ENCODE data around the gene CLK4. TPM values are rescaled to one million over a fixed set of nuclear protein-coding genes. Genes with fewer than 3 reads are reported as not detected.

The CLK4 gene
- polyA plus RNA-seq, 3 donors from 2014 or later = 9.3 to 18.0 (median 16.9) TPM

DNA sequence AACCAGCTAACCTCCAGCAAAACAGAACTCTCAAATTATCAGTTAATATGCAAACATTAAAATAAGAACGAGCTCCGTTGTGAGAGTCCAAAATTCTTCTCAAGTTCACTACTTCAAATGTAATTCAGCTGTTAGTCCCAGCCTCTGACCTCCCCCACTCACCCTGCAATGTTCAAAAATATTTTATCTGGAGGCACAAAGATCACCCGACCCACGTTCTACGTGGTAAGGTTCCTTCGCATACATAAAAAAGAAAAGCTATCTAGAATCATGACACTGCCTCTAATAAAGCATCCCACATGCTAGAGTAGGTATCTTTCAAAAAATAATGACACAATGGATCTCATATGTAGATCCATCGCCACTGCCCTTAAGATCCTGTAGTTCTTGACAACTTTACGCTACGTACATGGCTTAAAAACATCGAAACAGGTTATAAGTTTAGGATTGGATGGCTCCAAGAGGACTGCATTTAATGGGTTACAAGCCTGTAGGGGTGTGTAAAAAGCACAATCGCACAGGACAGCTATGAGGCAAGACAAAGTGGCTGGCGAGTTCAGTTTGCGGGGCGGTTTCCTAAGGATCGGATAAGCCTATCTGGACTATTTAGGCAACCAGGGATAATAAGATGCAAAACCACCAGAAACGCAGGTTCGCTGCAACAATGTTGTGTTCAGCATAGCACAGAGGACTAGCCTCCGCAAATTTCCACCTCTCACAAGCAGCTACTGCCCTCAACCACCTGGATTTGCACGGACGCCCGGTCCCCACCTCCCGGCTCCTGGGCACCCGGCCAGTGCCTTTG, 969 bp downstream of the CLK4 start:
- DNase-seq = peak in 2 of 3 donors; percentile 3 to 5
- Mint-ChIP-seq H3K27ac (peak overlapping the region; percentile 97 to 100 (median 99)), H3K4me1 (peaks cover 38 to 53% of the 10 kb centered on the region in 2 donors), H3K4me3 (peak overlapping the region; percentile 97 to 100 (median 98)), H3K36me3 (peaks cover 4 to 14% (median 10%) of the 10 kb centered on the region in 3 donors), H3K27me3 (ENCODE audit: low read depth in 3 of 3) (peaks cover 5 to 6% (median 6%) of the 10 kb centered on the region in 3 donors), H3K9me3 (no peaks in the 10 kb centered on the region)

DNA sequence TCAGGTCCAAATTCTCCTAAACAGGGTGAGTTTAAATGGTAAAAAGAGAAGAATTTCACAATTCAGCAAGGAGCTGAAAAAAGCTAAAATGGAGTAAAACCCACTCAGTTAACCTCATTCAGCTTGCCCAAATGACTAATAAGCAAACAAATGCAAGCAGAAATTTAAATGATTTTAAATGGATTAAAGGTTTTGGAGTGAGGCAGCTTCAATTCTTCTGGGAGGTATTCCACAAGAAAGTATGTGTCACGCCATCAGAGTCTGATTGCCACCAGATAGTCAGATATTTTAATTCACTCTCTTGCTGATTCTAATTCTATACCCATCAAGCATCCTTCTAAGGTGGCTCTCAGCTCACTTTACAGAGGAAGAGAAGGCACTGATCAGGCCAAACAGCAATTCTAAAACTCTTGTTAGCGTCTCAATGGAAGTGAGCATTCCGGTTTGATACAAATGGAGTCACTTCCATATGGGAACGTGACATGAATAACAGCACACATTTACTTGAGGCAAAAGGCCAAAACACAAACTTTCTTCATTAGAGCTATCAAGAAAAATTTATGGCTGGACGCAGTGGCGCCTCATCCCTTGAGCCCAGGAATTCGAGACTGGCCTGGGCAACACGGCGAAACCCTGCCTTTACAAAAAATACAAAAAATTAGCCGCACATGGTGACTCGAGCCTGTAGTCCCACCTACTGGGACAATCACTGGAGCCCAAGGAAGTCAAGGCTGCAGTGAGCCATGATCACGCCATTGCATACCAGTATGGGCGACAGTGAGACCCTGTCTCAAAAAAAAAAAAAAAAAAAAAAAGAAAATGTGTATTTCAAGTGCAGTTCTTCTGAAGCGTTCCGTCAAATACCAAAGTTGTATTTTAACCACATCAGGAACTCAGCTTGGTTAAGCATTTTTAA, 2.0 kb downstream of the CLK4 start:
- Mint-ChIP-seq H3K4me3 (peak overlapping the region; percentile 97 to 100 (median 98)), H3K9me3 (no peaks in the 10 kb centered on the region), H3K27me3 (ENCODE audit: low read depth in 3 of 3) (peaks cover 5 to 6% (median 6%) of the 10 kb centered on the region in 3 donors), H3K36me3 (peaks cover 4 to 24% (median 17%) of the 10 kb centered on the region in 3 donors), H3K27ac (peak overlapping the region; percentile 97 to 100 (median 99)), H3K4me1 (peaks cover 47 to 63% of the 10 kb centered on the region in 2 donors)
- DNase-seq = no peak

DNA sequence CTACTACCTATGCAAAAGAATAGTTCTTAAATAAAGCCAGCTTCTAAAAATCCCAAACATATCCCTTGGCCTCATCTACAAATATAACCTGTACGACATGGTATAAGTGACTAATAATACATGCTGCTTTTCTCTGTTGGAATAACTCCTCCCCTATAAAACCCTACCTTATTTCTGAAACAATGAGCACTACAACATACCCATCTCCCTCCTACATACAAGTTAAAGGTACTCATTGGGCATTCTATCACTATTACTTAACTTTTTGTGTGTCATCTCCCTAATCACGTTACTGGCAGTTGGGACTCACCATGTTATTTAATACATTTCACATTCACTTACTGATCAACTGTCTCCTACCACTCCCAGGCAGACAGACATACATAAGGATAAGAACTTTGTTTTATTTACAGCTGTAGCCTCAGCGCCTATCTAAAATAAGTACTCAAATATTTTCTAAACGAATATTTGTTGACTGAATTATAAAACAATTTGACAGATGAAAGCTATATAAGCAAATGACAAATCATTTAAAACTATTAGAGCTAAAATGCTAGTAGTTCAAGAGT, 4.1 kb downstream of the CLK4 start:
- Mint-ChIP-seq H3K4me1 (peaks cover 58 to 79% of the 10 kb centered on the region in 2 donors), H3K36me3 (peaks cover 9 to 35% (median 29%) of the 10 kb centered on the region in 3 donors), H3K9me3 (no peaks in the 10 kb centered on the region), H3K27me3 (ENCODE audit: low read depth in 3 of 3) (peaks cover 3 to 6% (median 5%) of the 10 kb centered on the region in 3 donors), H3K27ac (peak overlapping the region in 2 of 6 donors; percentile 8 to 37), H3K4me3 (peak overlapping the region in 1 of 5 donors; percentile 3)
- DNase-seq = no peak

DNA sequence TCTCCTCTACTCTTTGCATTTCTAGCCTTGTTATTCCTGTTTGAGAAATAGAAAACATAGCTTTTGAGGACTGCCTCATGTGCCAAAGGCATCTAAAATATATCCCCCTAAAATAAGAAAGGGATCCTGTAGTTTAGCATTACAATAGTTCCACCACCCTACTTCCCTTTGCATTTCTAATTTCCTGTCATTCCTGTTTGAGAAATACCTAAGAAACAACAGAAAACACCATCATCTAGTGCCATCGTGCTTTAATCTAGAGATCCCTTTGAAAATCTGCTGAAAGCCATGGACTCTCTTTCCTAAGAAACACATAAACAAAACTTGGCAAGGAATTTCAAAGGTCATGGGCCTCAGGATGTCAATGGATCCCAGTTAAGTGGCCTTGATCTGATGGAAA, 7.5 kb downstream of the CLK4 start:
- Mint-ChIP-seq H3K36me3 (peaks cover 17 to 49% (median 44%) of the 10 kb centered on the region in 3 donors), H3K9me3 (no peaks in the 10 kb centered on the region), H3K27ac (peak overlapping the region in 2 of 6 donors; percentile 4 to 21), H3K4me3 (no peak overlapping the region), H3K4me1 (peaks cover 40 to 85% of the 10 kb centered on the region in 2 donors), H3K27me3 (ENCODE audit: low read depth in 3 of 3) (no peaks in the 10 kb centered on the region)
- DNase-seq = no peak

DNA sequence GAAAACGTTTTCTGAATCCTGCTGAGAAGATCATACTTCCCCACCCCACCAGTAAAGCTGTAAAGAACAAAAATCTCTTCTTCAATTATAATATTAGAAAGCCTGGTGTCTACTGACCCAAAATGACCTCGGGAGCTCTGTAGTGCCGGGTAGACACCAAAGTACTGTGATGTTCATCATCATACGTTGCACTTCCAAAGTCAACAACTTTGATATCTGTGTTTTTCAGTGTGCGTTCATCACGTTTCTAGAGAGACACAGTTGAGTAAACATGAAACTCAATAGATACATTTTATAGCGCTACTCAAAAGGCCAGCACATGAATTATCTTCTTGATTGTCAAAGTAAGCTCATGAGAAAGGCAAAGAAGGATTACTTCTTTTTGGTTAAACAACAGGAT, 14.6 kb downstream of the CLK4 start:
- peaks cover 26 to 57% (median 47%) of the 10 kb centered on the region in 3 donors for H3K36me3 Mint-ChIP-seq
- H3K27me3 Mint-ChIP-seq (ENCODE audit: low read depth in 3 of 3) = no peaks in the 10 kb centered on the region
- no peak for DNase-seq
- H3K4me3 Mint-ChIP-seq = no peak overlapping the region
- peaks cover 6 to 43% of the 10 kb centered on the region in 2 donors for H3K4me1 Mint-ChIP-seq
- H3K9me3 Mint-ChIP-seq = no peaks in the 10 kb centered on the region
- H3K27ac Mint-ChIP-seq = no peak overlapping the region

DNA sequence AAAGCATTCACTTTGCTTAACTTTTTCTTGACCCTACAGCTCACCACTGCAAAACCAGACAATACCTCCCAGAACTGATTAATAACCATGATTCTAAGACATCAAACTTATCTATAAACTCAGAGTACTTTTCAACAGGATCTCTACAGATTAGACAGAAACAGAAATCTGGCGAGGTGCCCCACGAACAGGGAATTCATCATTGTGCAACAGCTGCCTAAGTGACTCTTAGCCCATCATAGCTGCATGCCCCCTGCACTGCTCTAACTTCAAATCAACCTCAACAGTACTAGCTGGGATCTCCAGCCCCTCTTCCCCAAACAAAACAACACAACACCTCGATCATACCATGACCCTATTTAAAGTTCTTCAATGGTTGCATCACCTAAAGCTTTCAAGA, 20.6 kb downstream of the CLK4 start:
- DNase-seq = no peak
- Mint-ChIP-seq H3K27me3 (ENCODE audit: low read depth in 3 of 3) (no peaks in the 10 kb centered on the region), H3K27ac (peak overlapping the region in 2 of 6 donors; percentile 30 to 58), H3K36me3 (peaks cover 22 to 48% (median 28%) of the 10 kb centered on the region in 3 donors), H3K4me3 (no peak overlapping the region), H3K4me1 (peaks cover 3 to 17% of the 10 kb centered on the region in 2 donors), H3K9me3 (no peaks in the 10 kb centered on the region)

DNA sequence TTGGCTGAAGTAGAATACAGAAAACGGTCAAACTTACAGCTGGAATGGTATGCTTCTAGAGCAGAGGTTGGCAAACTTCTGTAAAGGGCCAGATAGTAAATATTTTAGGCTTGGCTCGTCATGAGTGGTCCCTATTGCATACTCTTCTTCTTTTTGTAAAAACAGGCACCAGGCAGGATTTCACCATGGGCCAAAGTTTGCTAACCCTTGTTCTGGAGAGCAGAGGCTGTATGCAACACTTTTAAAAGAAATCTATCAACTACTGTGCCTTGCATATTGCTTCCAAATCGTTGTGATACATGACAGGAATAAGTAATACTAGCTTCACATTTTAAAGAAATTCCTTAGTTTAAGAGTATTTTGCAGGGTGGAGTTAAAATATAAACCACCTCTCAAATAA, 21.1 kb downstream of the CLK4 start:
- H3K27ac Mint-ChIP-seq = no peak overlapping the region
- H3K4me3 Mint-ChIP-seq = no peak overlapping the region
- peaks cover 3 to 12% of the 10 kb centered on the region in 2 donors for H3K4me1 Mint-ChIP-seq
- H3K27me3 Mint-ChIP-seq (ENCODE audit: low read depth in 3 of 3) = no peaks in the 10 kb centered on the region
- no peaks in the 10 kb centered on the region for H3K9me3 Mint-ChIP-seq
- peaks cover 22 to 48% (median 24%) of the 10 kb centered on the region in 3 donors for H3K36me3 Mint-ChIP-seq
- DNase-seq = no peak

DNA sequence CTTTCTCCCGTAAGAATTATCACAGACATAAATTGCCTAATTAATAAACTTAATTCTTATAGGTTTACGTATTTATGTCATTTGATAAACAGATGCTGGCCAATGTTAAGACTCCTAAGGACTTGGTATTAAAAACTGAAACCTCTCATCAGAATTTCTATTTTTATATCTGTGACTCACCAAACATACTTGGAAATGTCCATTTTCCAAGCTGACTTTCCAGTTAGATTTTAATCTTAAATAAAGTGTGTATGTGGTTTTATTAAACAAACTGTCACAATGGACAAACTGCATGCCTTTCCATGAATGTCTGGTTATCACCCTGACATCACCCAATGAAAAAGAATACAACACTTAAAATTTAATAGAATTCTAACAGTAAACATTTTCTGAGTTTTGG, 24.1 kb downstream of the CLK4 start:
- no peak overlapping the region for H3K4me3 Mint-ChIP-seq
- no peak overlapping the region for H3K27ac Mint-ChIP-seq
- peaks cover 0 to 3% (median 0%) of the 10 kb centered on the region in 6 donors for H3K9me3 Mint-ChIP-seq
- no peak for DNase-seq
- H3K27me3 Mint-ChIP-seq (ENCODE audit: low read depth in 3 of 3) = no peaks in the 10 kb centered on the region
- H3K4me1 Mint-ChIP-seq = peaks cover 0 to 6% of the 10 kb centered on the region in 2 donors
- H3K36me3 Mint-ChIP-seq = peaks cover 12 to 33% (median 15%) of the 10 kb centered on the region in 3 donors

DNA sequence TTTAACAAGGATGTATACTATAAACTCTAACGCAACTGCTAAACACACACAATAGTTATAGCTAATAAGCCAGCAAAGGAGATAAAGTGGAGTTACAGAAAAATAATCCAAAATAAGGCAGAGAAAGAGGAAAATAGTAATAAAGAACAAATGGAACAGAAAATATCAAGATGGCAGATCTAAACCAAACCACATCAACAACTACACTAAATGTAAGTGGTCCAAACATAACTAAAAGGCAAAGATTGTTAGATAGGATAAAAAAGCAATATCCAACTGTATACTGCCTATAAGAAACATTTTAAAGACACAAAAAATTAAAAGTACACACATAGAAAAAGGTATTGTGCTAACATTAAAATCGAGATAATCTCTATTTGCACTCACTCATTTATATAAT, 31.1 kb downstream of the CLK4 start:
- H3K4me1 Mint-ChIP-seq = peaks cover 3% of the 10 kb centered on the region in 2 donors
- no peak overlapping the region for H3K4me3 Mint-ChIP-seq
- peaks cover 14 to 20% (median 15%) of the 10 kb centered on the region in 3 donors for H3K36me3 Mint-ChIP-seq
- DNase-seq = no peak
- H3K9me3 Mint-ChIP-seq = peaks cover 9 to 24% (median 15%) of the 10 kb centered on the region in 6 donors
- no peak overlapping the region for H3K27ac Mint-ChIP-seq
- peaks cover 0 to 11% (median 4%) of the 10 kb centered on the region in 3 donors for H3K27me3 Mint-ChIP-seq (ENCODE audit: low read depth in 3 of 3)

DNA sequence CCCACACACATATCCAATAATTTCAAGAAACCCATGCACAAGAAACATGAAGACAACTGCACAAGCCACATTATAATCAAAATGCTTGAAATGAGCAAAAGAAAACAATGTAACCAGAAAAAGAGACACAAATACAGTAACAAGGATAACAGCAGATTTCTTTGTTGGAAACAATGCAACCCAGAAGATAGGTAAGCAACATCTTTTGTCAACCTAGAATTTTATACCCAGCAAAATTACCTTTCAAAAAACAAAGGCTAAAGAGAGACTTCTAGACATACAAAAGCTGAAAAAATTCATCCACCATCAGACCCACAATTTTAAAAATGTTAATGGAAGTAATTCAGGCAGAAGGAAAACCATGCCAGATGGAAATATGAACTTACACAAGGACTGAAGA, 31.7 kb downstream of the CLK4 start:
- H3K4me3 Mint-ChIP-seq = no peak overlapping the region
- H3K27me3 Mint-ChIP-seq (ENCODE audit: low read depth in 3 of 3) = peaks cover 1 to 14% (median 6%) of the 10 kb centered on the region in 3 donors
- no peak for DNase-seq
- peaks cover 5 to 7% of the 10 kb centered on the region in 2 donors for H3K4me1 Mint-ChIP-seq
- H3K36me3 Mint-ChIP-seq = peaks cover 14 to 20% (median 14%) of the 10 kb centered on the region in 3 donors
- H3K9me3 Mint-ChIP-seq = peaks cover 9 to 24% (median 15%) of the 10 kb centered on the region in 6 donors
- H3K27ac Mint-ChIP-seq = no peak overlapping the region

DNA sequence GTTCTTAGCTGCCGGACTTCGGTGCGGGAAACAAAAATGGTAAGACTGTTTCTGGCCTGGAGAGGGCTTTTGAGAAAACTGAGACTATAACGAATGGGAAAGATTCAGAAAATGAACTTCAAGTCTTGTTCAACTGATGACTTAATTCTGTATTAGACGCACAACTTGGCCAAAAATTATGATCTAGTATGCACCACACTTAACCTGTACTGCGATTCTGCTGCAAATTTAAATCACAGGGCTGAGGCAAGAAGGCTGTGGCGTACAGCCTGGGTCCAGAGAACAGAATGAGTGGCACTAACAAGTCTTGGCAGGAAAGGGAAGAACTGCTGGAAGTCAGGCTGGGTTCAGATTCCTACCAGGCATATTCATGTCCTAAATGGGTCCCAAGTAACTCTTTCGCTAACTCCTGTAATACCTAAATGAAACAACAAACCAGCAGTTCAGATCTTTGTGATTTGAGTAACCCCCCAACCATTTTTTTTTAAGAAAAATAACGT, 35.9 kb downstream of the CLK4 start:
- Mint-ChIP-seq H3K9me3 (peaks cover 9 to 22% (median 14%) of the 10 kb centered on the region in 6 donors), H3K27ac (no peak overlapping the region), H3K4me1 (peaks cover 6 to 7% of the 10 kb centered on the region in 2 donors), H3K36me3 (peaks cover 14 to 17% (median 14%) of the 10 kb centered on the region in 3 donors), H3K27me3 (ENCODE audit: low read depth in 3 of 3) (peaks cover 4 to 22% (median 6%) of the 10 kb centered on the region in 3 donors), H3K4me3 (peak overlapping the region; percentile 82 to 89 (median 87))
- no peak for DNase-seq

DNA sequence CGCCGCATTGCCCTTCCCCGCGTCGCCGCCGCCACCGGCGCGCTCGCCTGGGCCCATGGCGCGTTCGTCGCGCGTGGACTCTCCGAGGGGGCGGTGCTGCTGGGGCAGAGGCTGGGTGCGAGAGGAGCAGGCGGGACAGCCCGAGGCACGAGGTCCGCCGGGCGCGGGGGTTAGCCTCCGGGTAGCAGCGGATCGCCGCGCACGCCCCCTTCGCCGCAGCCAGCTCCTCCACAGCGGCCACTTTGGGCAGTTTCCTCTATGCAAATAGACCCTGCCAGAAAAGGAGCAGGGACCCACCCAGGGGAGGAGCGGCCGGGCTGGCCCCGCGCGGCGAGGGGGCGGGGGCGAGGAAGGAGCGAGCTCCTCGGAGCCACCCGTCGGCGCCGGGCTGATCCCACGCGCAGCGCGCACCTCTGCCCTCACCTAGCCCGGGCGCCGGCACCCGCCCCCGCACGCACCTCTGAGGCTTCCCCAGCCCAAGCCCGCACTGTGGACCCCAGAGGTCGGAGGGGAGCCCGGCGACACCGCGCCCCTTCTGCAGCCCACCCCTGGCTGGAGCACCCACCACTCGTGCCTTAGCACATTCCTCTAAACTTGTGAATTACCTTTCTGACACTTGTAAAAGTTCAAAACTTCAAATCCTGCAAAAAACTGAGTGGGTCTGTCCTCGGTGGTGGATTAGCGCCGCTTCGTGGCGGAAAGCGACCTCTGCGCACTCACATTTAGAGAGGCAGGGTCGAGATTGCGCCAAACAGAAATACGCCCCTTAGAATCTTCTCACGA, 36.5 kb downstream of the CLK4 start, which contains the start of gene COL23A1:
TSS of gene COL23A1 (minus strand) at position 253 of the 783 bp plus-strand sequence.
- peak; percentile 61 to 62 (median 61) for DNase-seq
- peaks cover 8 to 17% (median 12%) of the 10 kb centered on the region in 6 donors for H3K9me3 Mint-ChIP-seq
- peaks cover 11 to 14% (median 14%) of the 10 kb centered on the region in 3 donors for H3K36me3 Mint-ChIP-seq
- H3K4me1 Mint-ChIP-seq = peaks cover 6 to 7% of the 10 kb centered on the region in 2 donors
- H3K4me3 Mint-ChIP-seq = peak within 1 kb of the TSS; percentile 82 to 89 (median 87)
- H3K27me3 Mint-ChIP-seq (ENCODE audit: low read depth in 3 of 3) = peaks cover 4 to 22% (median 6%) of the 10 kb centered on the region in 3 donors
- no peak within 1 kb of the TSS for H3K27ac Mint-ChIP-seq

Measured in immature natural killer cell (primary cell).